DMS153 treated with DMSO at 0.1 percent for 48 hours (cell line): Measurements from ENCODE around the gene NRARP.
A peak's percentile ranks its signal among the peaks of the same experiment; 100 is the strongest.

Experiments used
- DNase-seq: peaks from one replicate; lab custom pipeline; 2025; ENCODE audit not compliant: unreplicated experiment; lab: John Stamatoyannopoulos, UW

Gene NRARP

DNA sequence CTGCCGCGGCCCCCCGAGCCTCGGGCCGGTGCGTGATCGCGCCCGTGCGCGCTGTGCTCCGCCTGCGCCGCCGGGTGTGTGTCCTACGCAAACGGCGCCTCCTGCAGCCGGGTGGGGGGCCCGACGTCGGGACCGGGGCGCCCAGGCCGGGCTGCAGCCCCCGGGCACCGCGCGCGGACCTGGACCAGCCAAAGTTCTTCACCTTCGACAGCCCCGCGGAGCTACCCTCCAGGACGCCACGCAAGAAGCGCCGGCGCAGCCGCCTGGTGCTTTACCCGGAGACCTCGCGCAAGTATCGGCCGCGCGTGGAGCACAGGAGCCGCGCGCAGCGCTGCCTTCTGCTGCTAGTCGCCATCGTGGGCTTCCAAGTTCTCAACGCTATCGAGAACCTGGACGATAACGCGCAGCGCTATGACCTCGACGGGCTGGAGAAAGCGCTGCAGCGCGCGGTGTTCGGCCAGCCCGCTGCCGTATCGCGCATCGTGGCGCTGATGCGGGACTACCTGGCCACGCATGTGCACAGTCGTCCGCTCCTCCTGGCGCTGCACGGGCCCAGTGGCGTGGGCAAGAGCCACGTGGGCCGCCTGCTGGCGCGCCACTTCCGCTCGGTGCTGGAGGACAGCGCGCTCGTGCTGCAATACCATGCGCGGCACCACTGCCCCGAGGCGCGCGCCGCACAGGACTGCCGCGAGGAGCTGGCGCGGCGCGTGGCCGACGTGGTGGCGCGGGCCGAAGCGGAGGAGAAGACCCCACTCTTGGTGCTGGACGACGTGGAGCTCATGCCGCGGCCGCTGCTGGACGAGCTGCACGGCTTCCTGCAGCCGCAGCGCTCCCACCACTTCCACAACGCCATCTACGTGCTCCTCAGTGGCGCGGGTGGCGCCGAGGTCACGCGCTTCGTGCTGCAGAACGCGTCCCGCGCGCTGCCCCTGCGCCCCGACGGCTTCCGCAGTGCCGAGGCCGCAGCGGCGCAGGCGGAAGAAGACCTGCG is 23.1 kb downstream of the NRARP start:
- DNase-seq: no peak

DNA sequence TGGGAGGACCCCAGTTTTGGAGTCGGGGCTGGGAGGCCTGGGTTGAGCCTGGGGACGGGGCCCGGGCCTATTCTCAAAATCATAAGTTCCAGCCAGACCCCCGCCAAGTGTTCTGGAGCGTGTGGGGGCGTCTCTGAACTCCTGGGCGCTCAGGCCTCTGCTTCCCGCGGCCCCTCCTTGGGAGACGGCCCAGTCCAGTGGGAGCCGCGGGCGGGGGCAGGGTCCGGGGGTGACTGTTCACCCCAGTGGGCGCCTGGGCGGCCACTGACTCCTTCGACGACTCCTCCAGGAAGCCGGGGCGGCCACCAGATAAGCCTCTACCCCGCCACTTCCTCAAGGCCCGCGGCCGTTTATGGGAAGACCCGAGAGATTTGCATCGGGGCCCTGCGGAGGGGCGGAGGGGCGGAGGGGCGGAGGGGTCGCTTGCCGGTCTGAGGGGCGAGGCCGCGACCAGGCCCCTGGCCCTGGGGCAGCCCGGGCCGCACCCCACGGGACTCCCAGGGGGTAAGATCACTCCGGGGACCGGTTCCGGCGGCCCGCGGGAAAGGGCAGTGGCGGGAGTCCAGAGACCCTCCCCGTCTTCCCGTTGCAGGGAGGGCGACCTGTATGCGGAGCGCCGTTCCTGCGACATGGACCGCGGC is 23.9 kb downstream of the NRARP start:
- DNase-seq: no peak

DNA sequence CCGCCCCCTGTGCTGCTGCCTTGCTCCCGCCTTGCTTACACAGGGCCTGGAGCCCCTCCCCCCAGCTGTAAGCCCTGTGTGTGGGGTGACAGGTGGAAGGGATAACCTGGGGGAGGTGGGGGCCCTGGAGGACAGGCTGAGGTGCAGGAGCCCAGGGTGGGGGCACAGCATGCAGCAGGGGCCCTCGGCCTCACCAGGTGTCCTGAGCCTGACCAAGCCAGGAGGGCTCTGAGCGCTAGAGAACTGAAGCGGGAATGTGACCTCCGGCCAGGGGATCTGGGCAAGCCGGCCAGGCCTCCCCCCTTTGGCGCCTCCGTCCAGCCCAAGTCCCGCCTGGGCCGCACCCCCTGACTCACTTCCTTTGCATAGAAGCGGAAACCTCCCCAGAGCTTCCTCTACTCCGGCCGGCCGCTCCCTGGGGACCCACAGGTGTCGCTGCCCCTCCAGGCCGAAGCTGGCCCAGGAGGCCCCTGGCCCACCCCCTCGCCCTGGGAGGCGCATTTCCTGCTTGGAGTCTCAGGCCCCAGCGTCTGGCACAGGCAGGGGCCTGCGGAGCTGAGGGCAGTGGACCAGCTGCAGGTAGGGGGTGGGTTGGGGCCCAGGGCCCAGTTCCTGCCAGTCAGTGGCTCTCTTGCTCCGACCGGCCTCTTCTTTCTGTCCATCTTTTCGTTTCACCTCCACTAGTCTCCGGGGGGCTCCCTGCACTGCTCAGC is 24.6 kb downstream of the NRARP start, which contains the start of gene TOR4A:
TSS of gene TOR4A (plus strand) at position 398 of the 713 bp plus-strand sequence. CDS start 964 bp downstream, outside the sequence.
- DNase-seq: no peak

DNA sequence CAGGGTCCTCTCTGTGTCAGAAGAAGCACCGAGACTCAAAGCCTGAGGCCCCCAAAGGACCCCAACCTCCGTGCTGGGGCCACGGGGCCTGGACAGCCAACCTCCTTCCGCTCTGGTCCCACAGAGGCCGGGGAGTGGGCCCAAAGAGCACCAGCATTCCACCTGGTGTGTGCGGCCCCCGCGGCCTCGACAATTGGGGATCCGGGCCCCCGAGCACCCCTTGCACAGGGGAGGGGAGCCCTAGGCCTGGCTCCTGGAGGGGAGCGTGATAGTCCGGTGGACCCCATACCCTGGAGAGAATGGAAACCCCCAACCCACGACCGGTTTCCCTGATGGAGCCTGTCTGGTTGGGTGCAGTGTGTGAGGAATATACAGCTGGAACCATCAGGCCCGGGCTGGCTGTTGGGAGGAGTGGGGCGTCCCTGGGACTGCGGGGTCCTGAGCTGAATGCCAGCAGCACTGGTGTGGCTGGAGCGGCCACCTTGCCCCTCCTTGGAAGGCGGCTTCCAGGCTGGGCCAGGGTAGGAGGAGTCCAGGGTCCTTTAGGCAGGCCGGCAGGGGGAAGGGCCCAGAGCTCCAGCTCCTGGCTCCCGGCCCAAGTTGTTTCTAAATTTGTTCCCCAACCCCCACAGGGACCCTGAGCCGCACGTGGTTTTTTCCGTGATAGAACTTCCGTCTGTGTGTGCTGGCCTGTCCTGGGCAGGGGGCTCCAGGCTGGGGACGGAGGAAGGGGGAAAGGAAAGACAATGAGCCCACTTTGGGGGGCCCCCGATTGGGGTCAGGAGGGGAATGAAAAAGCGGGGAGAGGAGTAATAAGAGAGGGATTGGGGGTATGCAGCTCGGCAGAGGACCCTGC is 25.4 kb downstream of the NRARP start:
- DNase-seq: no peak

DNA sequence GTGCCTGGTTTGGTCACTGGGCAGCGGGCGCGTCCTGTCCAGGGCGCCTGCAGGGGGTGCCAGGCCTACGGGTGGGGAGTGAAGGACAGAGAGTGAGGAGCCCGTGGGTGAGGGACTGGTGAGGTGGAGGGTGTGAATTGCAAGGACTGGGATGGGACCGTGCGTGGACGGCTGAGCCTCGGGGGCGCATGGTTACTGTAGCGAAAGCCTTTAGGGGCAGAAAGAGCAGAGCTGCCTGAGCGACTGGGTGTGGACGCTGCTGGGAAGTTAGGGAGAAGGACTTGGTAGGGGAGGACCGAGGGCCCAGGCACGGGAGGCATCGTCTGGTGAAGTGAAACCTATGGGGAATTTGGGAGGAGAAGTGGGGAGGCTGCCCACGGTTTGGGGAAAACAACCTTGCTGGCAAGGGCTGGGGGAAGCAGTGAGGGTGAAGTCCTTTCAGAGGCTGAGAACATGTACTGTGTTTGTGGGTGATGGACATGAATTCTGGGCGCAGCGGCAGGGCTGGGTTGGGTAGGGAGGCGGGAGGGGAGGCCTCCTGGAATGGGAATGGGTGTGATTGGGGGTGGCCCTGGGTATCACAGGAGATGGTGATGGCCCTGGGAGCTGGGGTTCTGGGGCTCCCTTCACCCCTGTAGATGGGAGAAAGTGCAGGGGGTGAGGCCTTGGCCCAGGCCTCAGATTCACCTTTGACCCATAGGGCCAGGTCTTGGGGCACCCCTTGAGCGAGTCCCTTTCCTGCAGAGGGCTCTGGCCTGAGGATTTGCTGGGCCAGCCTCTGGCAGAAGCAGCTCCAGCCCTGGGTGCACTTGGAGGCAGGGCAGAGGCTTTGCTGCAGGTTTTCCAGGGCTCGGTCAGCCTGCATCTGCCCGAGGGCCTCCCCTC is 26.2 kb downstream of the NRARP start:
- no peak for DNase-seq

DNA sequence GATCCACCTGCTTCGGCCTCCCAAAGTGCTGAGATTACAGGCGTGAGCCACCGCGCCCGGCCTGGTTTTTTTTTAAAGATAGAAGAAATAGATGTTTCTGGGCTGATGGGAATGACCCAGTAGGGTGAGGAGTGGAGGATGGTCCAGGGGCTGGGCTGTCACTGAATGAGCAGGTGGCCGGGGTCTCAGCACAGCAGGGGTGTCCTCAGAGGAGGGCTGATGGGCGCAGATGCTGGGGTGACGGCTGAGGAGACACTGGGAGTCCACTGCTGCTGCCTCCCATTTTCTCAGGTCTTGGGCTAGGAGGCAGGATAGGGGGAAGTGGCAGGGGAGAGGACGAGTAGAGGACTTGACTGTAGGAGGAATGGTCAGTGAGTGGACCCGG is 26.9 kb downstream of the NRARP start:
- no peak for DNase-seq

DNA sequence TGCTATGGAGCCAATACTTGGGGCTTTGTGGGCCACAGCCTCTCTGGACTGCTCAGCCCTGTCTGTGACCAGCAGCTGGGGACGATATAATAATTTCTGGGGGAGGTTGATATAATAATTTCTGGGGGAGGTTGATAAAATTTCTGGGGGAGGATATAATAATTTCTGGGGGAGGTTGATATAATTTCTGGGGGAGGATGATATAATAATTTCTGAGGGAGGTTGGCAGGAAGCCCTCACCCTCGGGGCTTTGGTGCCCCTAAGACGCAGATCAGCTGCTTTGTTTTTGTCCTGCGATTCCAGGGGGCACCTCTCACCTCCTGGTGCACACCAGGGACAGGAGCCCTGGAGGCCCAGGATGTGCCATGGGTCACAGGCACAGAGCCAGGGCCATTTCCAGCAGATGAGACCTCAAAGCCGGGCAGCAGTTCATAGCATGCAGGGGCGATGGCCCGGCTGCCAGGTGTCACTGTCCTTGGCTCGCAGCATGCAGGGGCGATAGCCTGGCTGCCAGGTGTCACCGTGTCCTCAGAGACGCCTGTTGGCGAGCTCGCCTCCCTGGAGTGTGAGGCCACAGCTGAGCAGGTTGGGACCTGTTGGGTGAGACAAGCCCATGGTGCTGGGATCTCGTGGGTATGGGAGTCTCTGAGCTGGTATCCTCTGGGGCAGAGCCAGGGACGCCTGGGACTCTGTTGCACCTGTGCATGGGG is 28.3 kb downstream of the NRARP start:
- no peak for DNase-seq

DNA sequence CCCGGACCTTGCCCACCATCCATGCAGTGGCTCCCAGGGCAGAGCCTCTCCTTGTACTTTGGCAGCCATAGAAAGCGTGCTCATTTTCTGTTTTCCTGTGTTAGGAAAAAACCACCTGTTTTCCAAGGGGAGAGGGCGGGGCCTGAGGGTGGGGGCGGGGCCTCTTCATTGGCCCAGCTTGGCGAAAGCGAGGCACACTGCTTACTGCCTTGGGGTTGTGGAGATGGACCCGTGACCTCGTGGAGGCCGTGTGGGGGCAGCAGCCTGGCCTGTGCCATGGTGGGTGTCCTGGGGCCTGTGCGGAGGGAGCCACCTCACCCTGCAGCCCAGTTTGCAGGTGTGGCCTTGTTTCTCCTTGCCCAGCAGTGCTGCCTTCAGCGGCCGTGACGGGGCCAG is 29.0 kb downstream of the NRARP start:
- DNase-seq: no peak

DNA sequence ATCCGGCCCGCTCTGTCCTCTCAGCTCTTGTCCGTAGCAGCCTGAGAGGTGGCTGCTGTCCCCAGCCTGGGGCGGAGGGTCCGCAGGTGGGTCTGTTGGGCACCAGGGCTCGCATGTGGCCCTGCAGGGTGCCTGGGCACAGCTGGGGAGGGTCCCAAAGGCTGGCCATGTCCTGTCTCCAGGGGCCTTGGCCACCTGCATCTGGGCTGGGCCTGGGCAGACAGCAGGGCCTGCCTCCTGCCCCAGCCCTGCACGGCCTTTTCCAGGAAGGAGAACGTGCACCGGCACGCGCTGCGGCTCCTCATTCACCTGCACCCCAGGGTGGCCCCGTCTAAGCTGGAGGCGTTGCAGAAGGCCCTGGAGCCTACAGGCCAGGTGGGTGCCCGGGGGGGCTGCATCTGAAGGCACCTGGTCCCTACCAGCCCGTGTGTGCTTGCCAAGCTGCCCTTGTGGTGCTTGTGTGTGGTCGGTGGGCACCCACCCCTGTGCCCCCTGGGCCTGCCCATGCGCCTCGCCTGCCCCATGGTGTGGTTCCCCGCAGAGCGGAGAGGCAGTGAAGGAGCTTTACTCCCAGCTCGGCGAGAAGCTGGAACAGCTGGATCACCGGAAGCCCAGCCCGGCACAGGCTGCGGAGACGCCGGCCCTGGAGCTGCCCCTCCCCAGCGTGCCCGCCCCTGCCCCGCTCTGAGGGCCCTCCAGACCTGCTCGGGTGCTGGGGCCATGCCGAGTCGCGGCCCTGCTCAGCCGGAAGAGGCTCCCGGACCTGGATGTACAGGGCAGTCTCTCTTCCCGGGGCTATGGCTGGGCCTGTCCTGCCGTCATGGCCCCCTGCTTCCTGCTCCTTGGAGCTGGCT is 29.6 kb downstream of the NRARP start:
- no peak for DNase-seq

DNA sequence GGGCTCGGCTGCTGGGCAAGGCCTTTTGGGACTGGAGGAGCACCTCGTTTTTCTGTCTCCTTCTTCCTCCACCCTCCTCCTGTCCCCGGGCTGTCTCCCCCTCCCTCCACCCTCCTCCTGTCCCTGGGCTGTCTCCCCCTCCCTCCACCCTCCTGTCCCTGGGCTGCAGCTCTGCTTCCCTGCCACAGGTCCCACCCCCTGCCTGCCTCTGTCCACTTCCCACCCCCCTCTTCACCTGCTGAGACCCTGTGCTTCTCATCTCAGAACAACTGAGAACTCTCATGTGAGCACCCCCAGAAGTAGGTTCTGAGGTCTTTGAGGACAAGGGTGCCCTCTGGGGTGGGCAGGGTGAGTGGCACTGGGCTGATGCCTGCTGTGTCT is 30.4 kb downstream of the NRARP start:
- DNase-seq: no peak

DNA sequence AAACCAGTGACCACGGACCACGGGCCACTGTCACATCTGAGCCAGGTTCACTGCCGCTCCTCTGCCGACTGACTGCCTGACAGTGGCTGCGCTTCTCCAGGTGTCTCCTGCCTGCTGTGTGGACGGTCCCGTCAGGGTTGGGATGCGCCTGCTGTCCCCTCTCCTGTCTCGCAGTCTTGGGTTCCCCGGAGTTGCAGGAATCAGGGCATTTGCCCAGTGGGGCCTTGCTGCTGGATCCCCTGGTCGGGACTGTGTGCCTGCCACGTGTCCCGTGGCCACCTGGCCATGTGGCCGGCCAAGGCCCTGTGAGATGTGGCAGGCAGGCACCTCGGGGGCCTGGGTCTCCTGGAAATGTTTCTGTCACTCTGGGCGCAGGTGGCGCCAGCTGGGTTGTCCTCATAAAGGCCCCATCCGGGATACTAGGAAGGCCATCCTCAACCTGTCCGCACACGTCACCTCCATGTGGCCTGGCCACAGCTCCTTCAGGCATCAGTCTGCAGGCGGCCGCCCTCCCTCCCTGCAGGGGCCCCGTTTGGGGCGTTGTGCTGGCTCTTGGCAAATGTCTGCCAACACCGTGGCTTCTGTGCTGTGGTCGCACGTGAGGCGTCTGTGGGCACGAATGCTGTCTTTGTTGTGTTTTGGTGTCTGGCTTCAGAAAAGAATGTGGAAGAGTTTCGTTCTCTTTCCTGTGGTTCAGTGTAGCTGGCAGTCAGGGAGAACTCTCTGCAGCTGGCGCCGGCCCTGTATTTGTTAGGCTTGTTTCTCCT is 31.0 kb downstream of the NRARP start:
- no peak for DNase-seq

DNA sequence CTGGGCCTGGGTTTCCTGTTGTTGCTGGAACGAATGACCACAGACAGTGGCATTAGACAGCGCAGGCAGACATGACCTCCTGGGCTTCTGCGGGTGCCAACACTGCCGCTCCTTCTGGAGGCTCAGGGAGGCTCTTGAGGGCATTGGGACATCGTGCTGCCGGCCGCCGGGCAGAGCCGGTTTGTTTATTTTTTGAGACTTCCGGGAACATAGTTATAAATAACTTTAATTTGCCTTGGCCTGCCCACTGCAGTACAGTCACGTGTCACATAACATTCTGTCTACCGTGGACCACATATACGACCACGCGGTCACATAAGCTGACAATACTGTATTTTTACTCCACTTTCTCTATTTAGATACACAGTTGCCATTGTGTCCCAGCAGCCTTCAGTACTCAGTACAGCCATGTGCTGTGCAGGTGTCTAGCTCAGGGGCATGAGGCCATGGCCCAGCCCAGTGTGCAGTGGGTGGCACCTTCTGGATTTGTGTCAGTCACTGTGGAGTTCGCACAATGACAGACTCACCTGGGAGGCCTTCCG is 32.8 kb downstream of the NRARP start:
- peak; percentile 38 for DNase-seq

DNA sequence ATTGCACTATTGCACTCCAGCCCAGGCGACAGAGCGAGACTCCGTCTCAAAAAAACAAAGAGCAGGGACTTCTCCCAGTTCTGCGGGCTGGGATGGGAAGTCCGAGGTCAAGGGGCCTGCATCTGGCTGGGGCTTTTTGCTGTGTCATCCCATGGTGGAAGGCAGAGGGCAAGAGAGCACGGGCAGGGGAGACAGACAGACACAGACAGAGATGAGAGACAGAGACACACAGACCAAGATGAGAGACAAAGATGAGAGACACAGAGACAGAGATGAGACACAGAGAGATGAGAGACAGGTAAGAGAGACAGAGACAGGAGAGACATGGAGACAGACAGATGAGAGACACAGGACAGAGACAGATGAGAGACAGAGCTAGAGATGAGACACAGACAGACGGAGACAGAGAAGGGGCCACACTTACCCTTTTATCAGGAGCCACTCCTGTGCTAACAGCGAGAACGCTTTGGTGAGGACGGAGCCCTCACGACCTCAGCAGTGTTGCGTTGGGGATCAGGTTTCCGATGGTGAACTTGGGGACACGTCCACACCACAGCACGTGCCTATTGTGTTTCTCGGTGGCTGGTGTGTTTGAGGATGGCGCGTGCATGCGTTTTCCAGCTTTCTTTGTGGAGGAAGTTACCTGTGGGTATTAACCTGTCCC is 33.4 kb downstream of the NRARP start:
- DNase-seq: no peak

DNA sequence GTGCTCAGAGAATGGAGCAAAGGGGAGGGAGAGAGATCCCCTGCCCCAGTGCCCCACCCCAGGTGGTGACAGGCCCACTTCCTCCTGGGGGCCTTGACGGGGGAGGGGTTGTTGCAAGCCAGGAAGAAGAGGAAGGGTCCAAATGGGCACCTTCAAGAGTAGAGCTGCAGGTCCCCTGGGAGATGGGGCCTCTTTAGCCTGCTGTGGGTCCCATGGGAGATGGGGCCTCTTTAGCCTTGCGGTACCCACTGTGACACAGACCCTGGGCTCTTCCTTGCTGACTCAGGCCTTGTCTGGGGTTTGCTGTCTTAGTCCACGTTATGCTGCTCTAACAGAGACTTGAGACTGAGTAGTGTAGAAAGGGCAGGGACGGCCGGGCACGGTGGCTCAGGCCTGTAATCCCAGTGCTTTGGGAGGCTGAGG is 34.1 kb downstream of the NRARP start:
- DNase-seq: no peak

DNA sequence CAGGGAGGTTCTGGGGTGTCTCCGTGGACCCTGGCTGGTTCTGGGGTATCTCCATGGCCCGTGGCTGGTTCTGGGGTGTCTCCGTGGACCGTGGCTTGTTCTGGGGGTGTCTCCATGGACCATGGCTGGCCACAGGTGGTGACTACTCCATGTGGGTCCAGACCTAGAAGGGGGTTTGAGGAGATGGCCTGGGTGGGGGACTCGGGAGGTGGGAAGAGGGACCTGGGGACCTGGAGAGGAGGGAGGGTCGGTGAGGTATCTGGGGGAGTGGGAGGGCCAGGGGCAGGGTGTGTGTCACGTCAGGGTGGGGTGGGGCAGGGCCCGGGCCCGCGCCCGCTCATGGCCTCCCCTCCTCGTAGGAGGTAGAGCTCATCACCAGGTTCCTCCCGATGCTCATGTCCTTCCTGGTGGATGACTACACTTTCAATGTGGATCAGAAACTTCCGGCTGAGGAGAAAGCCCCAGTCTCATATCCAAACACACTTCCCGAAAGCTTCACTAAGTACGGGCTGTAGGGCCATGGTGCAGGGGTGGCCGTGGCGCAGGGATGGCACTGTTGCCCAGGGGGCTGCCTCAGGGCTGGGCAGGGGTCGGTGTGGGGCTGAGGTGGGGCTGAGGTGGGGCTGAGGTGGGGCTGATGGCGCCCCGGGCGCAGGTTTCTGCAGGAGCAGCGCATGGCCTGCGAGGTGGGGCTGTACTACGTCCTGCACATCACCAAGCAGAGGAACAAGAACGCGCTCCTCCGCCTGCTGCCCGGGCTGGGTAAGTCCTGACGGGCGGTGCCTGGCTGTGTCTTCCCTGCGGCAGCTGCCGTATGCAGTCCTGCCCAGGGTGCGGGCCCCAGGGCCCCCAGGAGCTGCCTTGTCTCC is 35.3 kb downstream of the NRARP start:
- no peak for DNase-seq

DNA sequence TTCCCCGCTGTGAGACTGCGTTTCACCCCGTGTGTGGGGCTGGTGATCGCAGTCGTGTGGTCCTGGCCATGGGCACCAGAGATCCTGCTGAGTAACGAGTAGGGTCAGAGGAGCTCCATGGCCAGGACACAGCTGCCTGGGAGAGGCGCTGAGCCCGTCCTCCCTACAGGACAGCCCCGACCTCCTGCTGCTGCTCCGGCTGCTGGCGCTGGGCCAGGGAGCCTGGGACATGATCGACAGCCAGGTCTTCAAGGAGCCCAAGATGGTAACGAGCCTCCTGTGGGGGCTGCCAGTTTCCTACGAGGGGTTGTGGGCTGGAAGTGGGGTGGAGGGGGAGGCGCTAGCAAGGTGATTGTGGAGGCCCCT is 35.9 kb downstream of the NRARP start:
- DNase-seq: no peak
